Measurements from ENCODE around the gene STYXL1.

DNA sequence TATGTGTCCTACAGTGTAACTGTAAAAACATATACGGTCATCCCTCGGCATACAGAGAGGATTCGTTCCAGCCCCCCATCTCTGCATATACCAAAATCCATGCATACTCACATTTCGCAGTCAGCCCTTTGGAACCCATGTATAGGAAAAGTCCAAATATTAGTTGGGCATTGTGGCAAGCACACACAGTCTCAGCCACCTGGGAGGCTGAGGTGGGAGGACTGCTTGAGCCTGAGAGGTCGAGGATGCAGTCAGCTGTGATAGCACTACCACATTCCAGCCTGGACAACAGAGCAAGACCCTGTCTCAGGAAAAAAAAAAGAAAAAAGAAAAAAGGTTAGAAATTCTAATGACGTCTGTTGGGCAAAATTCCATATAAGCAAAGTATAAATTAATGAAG lies 29.2 kb upstream of the STYXL1 start:
- TF ChIP-seq CTCF (IDR thresholded peaks at IDR 0.05) (no peak), POLR2A (IDR thresholded peaks at IDR 0.05) (no peak), POLR2AphosphoS5 (IDR thresholded peaks at IDR 0.05) (no peak)

Data from breast epithelium (tissue), 3 donors.